A673 (cell line): Measurements from ENCODE around the gene SYN1. TPM values are rescaled to one million over a fixed set of nuclear protein-coding genes. Genes with fewer than 3 reads are reported as not detected.

Experiments
- BruUV-seq: library from RNA; stranded (reverse); fragments of 400-500 nt; replicated peaks from 2 replicates; lab custom pipeline; 2021; lab: Mats Ljungman, UMichigan
- CTCF ChIA-PET: fragments of 300-600 bp; sonication (Branson Sonifier 250); formaldehyde crosslinking; loops from one replicate; lab custom pipeline; 2022; ENCODE audit warnings: antibody characterized with exemption; lab: Charles Lee
- POLR2A ChIA-PET: fragments of 300-600 bp; sonication (Branson Sonifier 250); formaldehyde crosslinking; loops from one replicate; lab custom pipeline; 2022; ENCODE audit warnings: antibody characterized with exemption; ENCODE audit not compliant: low non-redundant PET; lab: Charles Lee
- DNase-seq: peaks from one replicate; pipeline ENCODE4 v3.0.0-alpha.2; 2015; ENCODE audit warnings: low spot score
- H3K27ac ChIP-seq: fragments of 200-600 bp; sonication (generic); 2 replicates; pipeline ENCODE4 v1.5.1; 2016; ENCODE audit warnings: mixed run types, low read depth, mild to moderate bottlenecking, mixed read lengths, antibody characterized with exemption, low read length; ENCODE audit not compliant: poor library complexity, severe bottlenecking
- H3K27me3 ChIP-seq: fragments of 200-600 bp; sonication (generic); replicated peaks from 2 replicates; pipeline ENCODE4 v1.6.1; 2017; ENCODE audit warnings: mixed run types, low read depth, mild to moderate bottlenecking, mixed read lengths, antibody characterized with exemption, low read length; ENCODE audit not compliant: insufficient read depth, poor library complexity
- H3K36me3 ChIP-seq: fragments of 200-600 bp; sonication (generic); 2 replicates; pipeline ENCODE4 v1.6.1; 2016; ENCODE audit warnings: mixed run types, mild to moderate bottlenecking, mixed read lengths, antibody characterized with exemption, low read length; ENCODE audit not compliant: insufficient read depth, poor library complexity, severe bottlenecking
- H3K4me1 ChIP-seq: fragments of 200-600 bp; sonication (generic); 2 replicates; pipeline ENCODE4 v1.6.1; 2017; ENCODE audit warnings: mixed run types, mild to moderate bottlenecking, mixed read lengths, antibody characterized with exemption, low read length; ENCODE audit not compliant: insufficient read depth, poor library complexity, severe bottlenecking
- H3K4me3 ChIP-seq: fragments of 200-600 bp; sonication (generic); 2 replicates; pipeline ENCODE4 v1.5.1; 2016; ENCODE audit warnings: low read depth, mixed run types, mild to moderate bottlenecking, mixed read lengths, low read length; ENCODE audit not compliant: poor library complexity, severe bottlenecking
- H3K9me3 ChIP-seq: fragments of 200-600 bp; sonication (generic); 2 replicates; pipeline ENCODE4 v1.6.1; 2016; ENCODE audit warnings: mixed run types, low read depth, mild to moderate bottlenecking, mixed read lengths, antibody characterized with exemption, low read length; ENCODE audit not compliant: poor library complexity, severe bottlenecking
- EZH2 ChIP-seq: fragments of 200-600 bp; sonication (generic); IDR thresholded peaks from 2 replicates; pipeline ENCODE4 v1.6.1; 2017; ENCODE audit warnings: borderline replicate concordance, low read depth, mild to moderate bottlenecking, mixed read lengths, antibody characterized with exemption, low read length; ENCODE audit not compliant: poor library complexity, severe bottlenecking
- intact Hi-C: fragments of 100-400 bp; cut with micrococcal nuclease; formaldehyde crosslinking; loops from one replicate; pipeline ENCODE4 v1.10.0; 2022; ENCODE audit not compliant: unreplicated experiment
- total RNA-seq: library from RNA; stranded (reverse); gene quantifications from 2 replicates; pipeline ENCODE4 v1.2.3, GENCODE V29; 2021
- TF ChIP-seq, protein P1 (sequence below): fragments of 300-800, 200-600 bp; sonication (generic); conservative IDR thresholded peaks from 2 replicates; pipeline ENCODE4 v1.5.1; 2017; ENCODE audit warnings: low read depth, mild to moderate bottlenecking, antibody characterized with exemption, low read length, moderate library complexity, mixed read lengths

SYN1 gene
- total RNA-seq, 1 experiment from 2014 or later: 9.2 TPM

DNA sequence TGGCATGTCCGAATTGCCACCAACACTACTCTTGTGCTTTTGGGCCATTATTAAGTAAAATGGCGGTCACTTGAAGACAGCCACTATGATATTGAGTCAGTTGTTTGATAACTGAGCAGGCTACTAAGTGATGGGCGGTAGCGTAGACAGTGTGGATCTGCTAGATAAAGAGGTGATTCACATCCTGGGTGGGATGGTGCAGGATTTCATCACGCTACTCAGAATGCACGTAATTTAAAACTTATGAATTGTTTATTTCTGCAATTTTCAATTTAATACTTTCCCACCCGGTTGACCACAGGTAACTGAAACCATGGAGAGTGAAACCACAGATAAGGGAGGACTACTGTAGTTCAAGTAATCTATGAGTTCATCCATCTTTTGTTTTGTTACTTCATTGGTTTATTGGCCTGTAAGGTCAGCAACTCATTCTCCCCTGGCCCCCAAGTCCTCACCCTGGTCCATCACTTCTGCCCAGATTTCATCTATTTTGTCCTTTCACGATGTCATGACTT, 55.8 kb downstream of the SYN1 start:
- TF ChIP-seq, protein P1, sequence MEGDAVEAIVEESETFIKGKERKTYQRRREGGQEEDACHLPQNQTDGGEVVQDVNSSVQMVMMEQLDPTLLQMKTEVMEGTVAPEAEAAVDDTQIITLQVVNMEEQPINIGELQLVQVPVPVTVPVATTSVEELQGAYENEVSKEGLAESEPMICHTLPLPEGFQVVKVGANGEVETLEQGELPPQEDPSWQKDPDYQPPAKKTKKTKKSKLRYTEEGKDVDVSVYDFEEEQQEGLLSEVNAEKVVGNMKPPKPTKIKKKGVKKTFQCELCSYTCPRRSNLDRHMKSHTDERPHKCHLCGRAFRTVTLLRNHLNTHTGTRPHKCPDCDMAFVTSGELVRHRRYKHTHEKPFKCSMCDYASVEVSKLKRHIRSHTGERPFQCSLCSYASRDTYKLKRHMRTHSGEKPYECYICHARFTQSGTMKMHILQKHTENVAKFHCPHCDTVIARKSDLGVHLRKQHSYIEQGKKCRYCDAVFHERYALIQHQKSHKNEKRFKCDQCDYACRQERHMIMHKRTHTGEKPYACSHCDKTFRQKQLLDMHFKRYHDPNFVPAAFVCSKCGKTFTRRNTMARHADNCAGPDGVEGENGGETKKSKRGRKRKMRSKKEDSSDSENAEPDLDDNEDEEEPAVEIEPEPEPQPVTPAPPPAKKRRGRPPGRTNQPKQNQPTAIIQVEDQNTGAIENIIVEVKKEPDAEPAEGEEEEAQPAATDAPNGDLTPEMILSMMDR: no peak
- no peak for TF ChIP-seq EZH2
- no peak overlapping the region for H3K27ac ChIP-seq
- CTCF ChIA-PET: no interaction called here
- peaks cover 42% of the 10 kb centered on the region for H3K36me3 ChIP-seq
- POLR2A ChIA-PET: no interaction called here
- H3K27me3 ChIP-seq: no peaks in the 10 kb centered on the region
- H3K4me1 ChIP-seq: no peaks in the 10 kb centered on the region
- BruUV-seq: no TSS peak
- H3K4me3 ChIP-seq: no peak overlapping the region
- H3K9me3 ChIP-seq: no peaks in the 10 kb centered on the region
- intact Hi-C loops: loop anchor here (5.0 kb wide), 2 partner anchors 78 to 463 kb away; no protein-coding TSS in a partner anchor
- no peak for DNase-seq

DNA sequence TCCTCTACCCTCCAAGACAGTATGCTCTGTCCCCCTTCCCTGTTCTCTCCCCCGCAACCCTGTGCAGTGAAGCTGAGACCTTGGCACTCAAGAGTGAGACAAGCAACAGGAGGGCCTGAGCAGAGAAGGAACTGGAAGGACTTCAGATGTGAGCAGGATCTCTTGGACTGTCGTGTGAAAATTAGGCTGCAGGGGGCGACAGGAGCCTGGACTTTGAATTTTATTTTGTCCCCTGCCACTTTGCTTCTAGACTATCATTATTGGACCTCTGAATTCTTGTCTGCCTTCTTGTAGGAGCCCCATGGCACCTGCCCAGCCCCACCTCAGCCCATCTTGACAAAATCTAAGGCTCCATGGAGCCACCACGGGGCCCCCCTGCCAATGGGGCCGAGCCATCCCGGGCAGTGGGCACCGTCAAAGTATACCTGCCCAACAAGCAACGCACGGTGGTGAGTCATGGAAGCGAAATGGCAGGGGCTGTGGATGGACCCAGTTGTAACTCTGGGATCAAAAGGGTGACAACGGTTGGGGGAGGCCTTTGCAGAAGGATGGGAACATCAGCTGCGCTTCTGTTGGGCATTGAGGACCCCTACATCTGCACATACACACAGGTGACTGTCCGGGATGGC, 56.9 kb downstream of the SYN1 start:
- peak; percentile 61 for DNase-seq
- POLR2A ChIA-PET: no interaction called here
- intact Hi-C loops: loop anchor here (5.0 kb wide), 2 partner anchors 80 to 465 kb away; no protein-coding TSS in a partner anchor
- BruUV-seq: no TSS peak
- H3K9me3 ChIP-seq: no peaks in the 10 kb centered on the region
- TF ChIP-seq, protein P1: peak; percentile 53
- no peak for TF ChIP-seq EZH2
- no peak overlapping the region for H3K4me3 ChIP-seq
- H3K4me1 ChIP-seq: no peaks in the 10 kb centered on the region
- H3K36me3 ChIP-seq: peaks cover 39% of the 10 kb centered on the region
- H3K27me3 ChIP-seq: no peaks in the 10 kb centered on the region
- CTCF ChIA-PET: no interaction called here
- no peak overlapping the region for H3K27ac ChIP-seq

DNA sequence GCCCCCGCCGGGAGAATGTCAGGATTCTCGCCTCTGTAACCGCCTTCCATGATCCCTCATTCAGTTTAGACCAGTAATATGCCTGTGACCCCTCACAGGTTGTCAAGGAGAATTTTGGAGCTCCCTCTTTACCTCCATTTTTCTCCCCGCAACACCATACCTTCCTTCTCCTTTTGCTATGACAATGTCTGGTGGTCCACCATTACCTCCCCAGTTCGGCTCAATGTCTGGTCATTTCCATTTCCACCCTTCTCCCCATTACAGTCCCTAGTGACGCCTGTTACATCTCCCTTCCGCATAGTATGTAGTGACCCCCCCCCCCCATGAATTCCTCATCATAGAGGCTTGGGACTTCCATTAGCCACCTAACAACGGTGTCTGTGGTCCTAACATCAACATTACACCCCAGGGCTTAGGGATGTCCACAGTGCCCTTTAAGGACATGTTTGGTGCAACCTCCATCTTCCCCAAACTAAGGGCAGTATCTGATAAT, 58.0 kb downstream of the SYN1 start:
- peak overlapping the region; percentile 93 for H3K27ac ChIP-seq
- no peaks in the 10 kb centered on the region for H3K4me1 ChIP-seq
- ChIA-PET POLR2A (no interaction called here), CTCF (interaction anchor here (0.7 kb wide), 2 partner anchors 271 to 507 kb away, joined by 9 read pairs; no protein-coding TSS in a partner anchor)
- TF ChIP-seq, protein P1: no peak
- TF ChIP-seq EZH2: no peak
- no peaks in the 10 kb centered on the region for H3K27me3 ChIP-seq
- peak overlapping the region; percentile 69 for H3K4me3 ChIP-seq
- no peak for DNase-seq
- peaks cover 29% of the 10 kb centered on the region for H3K36me3 ChIP-seq
- H3K9me3 ChIP-seq: no peaks in the 10 kb centered on the region
- BruUV-seq: TSS peak; percentile 55
- intact Hi-C loops: loop anchor here (5.0 kb wide), 2 partner anchors 81 to 466 kb away; no protein-coding TSS in a partner anchor
